Stomach (tissue), 4 donors: ENCODE measurements around the gene KIAA0232.

Source experiments
- POLR2A ChIP-seq, 4 donors: fragments of 450-650 bp; IDR thresholded peaks; one replicate each; pipeline ENCODE4 v1.6.1; 2016; ENCODE audit warnings: antibody characterized with exemption in 4 of 4, control low read depth in 2 of 4, mild to moderate bottlenecking in 1 of 4, moderate library complexity in 1 of 4
- POLR2AphosphoS5 ChIP-seq, 3 donors: sonication (generic); formaldehyde crosslinking; IDR thresholded peaks; one replicate each; pipeline ENCODE4 v1.6.1; 2016; ENCODE audit warnings: antibody characterized with exemption in 3 of 3
- TF ChIP-seq, protein P1 (sequence below), 7 experiments: fragments of 450-650 bp in 4 of 7; fragments of 200-600 bp in 3 of 7; sonication (generic) in 3 of 7; IDR thresholded peaks; one replicate each; pipeline ENCODE4 v1.5.1; 2016 to 2019; ENCODE audit warnings: antibody characterized with exemption in 7 of 7, control low read depth in 2 of 7, mild to moderate bottlenecking in 1 of 7

DNA sequence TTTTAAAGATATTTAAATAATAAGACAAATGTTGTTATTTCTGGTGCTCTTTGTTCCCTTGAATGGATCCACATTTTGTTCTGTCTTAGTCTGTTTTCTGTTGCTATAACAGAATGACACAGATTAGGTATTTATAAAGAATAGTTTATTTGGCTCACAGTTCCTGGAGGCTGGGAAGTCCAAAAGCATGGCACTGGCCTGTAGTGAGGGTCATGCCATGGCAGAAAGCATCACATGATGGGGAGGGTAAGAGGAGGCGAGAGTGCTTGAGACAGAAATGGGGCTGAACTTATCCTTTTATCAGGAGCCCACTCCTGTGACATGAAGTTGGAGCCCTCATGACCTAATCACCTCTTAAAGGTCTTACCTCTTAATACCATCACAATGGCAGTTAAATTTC, 38.2 kb downstream of the KIAA0232 start:
- TF ChIP-seq POLR2A (IDR thresholded peaks at IDR 0.05) = no peak
- no peak for TF ChIP-seq POLR2AphosphoS5 (IDR thresholded peaks at IDR 0.05)
- TF ChIP-seq, protein P1, sequence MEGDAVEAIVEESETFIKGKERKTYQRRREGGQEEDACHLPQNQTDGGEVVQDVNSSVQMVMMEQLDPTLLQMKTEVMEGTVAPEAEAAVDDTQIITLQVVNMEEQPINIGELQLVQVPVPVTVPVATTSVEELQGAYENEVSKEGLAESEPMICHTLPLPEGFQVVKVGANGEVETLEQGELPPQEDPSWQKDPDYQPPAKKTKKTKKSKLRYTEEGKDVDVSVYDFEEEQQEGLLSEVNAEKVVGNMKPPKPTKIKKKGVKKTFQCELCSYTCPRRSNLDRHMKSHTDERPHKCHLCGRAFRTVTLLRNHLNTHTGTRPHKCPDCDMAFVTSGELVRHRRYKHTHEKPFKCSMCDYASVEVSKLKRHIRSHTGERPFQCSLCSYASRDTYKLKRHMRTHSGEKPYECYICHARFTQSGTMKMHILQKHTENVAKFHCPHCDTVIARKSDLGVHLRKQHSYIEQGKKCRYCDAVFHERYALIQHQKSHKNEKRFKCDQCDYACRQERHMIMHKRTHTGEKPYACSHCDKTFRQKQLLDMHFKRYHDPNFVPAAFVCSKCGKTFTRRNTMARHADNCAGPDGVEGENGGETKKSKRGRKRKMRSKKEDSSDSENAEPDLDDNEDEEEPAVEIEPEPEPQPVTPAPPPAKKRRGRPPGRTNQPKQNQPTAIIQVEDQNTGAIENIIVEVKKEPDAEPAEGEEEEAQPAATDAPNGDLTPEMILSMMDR (IDR thresholded peaks at IDR 0.05) = no peak
